HG02588 (cell line): ENCODE measurements around the gene PTGR3.
"Not testable (repeated sequence)": the region's sequence is repeated elsewhere in the genome, so short reads cannot be mapped to it uniquely, and the experiment has no call there.

Experiments used
- ATAC-seq: cut with Tn5 transposase; IDR thresholded peaks from one replicate; pipeline ENCODE4 v1.9.1; 2021; ENCODE audit warnings: mild to moderate bottlenecking, moderate library complexity; ENCODE audit not compliant: unreplicated experiment

The PTGR3 gene

GRCh38 chr18:75203416-75204268, 5.3 kb downstream of the PTGR3 start:
- no peak for ATAC-seq

GRCh38 chr18:75202696-75203365, 6.1 kb downstream of the PTGR3 start:
- no peak for ATAC-seq

GRCh38 chr18:75201282-75202270, 7.4 kb downstream of the PTGR3 start:
- no peak for ATAC-seq

DNA sequence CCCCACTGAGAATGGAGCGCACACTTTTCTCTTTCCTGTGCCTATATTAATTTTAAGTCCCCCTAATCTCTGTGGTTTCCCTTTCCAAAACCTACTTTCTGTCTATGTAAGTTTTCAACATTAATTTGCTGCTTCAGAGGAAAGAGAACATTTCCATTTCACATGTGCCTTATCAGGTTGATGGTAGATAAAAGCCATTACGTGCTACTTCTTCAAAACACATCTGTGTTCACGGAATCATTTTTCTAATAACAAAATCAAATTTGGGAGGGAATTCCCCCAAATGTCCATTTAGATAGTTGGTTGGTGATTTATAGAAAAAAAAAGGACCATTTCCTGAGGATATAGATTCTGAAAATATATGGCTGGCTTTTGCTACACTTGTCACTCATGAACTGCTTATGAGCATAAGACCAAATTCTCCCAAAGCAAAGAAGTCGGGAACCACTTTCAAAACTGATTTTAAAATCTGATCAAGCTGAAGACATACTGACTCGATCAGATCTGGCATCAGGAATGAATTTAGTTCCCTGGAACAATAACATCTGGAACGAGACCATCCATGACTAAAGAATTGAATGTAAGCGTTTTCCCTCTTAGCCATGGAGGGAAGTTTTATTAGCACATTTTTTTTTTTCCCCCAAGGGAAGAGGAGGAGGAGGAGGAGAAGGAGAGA, 8.2 kb downstream of the PTGR3 start:
- no peak for ATAC-seq

- no peak for ATAC-seq
These were observed 8.9 kb downstream of the PTGR3 start for GRCh38 chr18:75200071-75200470.

DNA sequence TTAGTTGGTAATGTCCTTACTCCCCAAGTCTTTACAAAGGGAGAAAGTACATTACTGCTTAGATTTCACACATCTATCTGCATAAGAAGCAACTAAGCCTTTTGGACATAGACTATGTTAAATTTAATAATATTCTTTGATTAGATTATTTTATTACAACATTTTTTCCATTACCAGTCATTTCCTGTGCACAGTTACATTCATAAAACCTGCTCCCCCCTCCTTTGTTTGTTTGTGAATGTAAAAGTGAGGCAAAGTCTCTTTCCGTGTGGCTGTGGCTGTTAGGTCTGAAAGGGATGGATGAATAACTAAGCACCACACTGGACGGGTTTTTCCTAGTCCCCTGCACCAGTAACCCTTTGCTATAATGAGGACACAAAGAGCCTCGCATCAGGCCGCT, 9.6 kb downstream of the PTGR3 start:
- ATAC-seq: no peak

DNA sequence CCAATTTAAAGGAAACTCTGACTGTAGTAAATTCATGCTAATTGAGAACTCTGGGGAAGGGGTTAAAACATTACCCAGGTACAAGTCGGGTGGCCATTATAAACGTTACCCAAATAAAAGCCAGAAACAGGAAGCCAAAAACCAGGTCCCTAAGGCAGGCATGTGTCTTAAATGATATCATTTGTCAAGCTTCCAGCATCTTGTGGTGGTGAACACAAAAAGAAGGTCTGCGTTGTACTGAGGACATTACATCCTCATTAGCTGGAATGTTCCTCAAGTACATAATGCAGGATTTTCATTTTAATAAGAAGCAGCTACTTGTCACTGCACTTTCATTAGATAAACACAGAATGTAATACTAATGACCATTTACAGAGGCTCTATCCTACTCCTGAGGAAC, 10.9 kb downstream of the PTGR3 start:
- no peak for ATAC-seq

GRCh38 chr18:75192899-75193298, 16.0 kb downstream of the PTGR3 start:
- ATAC-seq: no peak

DNA sequence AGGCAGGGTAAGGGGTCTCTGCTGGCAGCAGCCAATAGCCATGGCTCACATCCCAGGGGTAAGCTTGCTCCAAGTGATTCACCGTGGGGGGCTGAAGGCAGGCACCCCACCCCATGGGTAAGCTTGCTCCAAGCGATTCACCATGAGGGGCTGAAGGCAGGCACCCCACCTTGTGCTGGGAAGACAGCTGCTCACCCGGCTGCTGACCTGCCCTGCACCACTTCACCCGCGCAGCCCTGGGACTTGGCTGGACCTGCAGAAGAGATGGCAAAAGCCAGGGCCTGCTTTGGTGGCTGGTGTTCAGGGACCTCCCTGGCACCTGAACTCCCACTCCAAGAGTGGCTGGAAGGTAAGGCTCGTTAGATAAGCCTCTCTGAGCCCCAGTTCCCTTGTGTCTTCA, 19.2 kb downstream of the PTGR3 start:
- ATAC-seq: no peak

GRCh38 chr18:75187702-75188101, 21.2 kb downstream of the PTGR3 start:
- ATAC-seq: not testable (repeated sequence)

- ATAC-seq: no peak
These were observed 23.5 kb downstream of the PTGR3 start for GRCh38 chr18:75185460-75185859.

GRCh38 chr18:75183973-75184493, 24.9 kb downstream of the PTGR3 start:
- ATAC-seq: no peak

DNA sequence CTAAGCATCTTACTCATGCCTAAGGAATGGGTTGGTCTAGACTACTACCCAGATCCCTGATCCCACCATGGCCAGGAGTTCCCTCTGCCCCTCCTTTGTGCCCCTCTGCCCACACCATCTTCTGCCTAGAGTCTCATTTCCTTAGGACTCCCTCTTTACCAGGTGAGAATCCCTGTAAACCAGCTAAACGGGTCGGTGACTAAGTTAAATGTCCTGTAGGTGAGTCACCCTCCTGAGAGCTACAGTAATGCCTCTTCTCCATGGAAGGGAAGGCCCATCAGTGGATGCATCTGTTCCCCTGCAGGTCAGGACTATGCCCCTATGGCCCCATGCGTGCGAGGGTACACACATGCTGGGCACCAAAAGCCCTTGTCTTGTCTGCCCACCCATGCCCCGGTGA, 25.4 kb downstream of the PTGR3 start:
- ATAC-seq: no peak

GRCh38 chr18:75179819-75180600, 28.9 kb downstream of the PTGR3 start:
- no peak for ATAC-seq

GRCh38 chr18:75178376-75178775, 30.6 kb downstream of the PTGR3 start:
- no peak for ATAC-seq

GRCh38 chr18:75176849-75177248, 32.1 kb downstream of the PTGR3 start:
- ATAC-seq: no peak

- no peak for ATAC-seq
These were observed 35.2 kb downstream of the PTGR3 start for GRCh38 chr18:75173738-75174137.

- ATAC-seq: peak; percentile 96
These were observed 35.9 kb downstream of the PTGR3 start for GRCh38 chr18:75173125-75173432.

- ATAC-seq: peak; percentile 9
These were observed 36.4 kb downstream of the PTGR3 start for GRCh38 chr18:75172299-75173124.
